K562 (cell line): Measurements from ENCODE around the gene C1orf167. TPM values are rescaled to one million over a fixed set of nuclear protein-coding genes. Genes with fewer than 3 reads are reported as not detected.

Experiments
- ATF7 ChIP-seq: fragments of 450-650 bp; IDR thresholded peaks from 2 replicates; pipeline ENCODE4 v1.7.1; 2014; ENCODE audit warnings: mild to moderate bottlenecking, moderate library complexity
- CREB1 ChIP-seq, 2 experiments: sonication (generic) in 1 of 2; formaldehyde crosslinking in 1 of 2; IDR thresholded peaks; 2 replicates each; pipeline versions ENCODE4 v1.6.1 to v1.8.0; 2012 to 2022; ENCODE audit warnings: inconsistent platforms in 1 of 2, mild to moderate bottlenecking in 1 of 2, missing genetic modification reagents in 1 of 2, moderate library complexity in 1 of 2
- FOXA3 ChIP-seq, 2 experiments: fragments of 450-650 bp in 1 of 2; sonication (generic) in 1 of 2; formaldehyde crosslinking; IDR thresholded peaks in 1 of 2; conservative IDR thresholded peaks in 1 of 2; 2 replicates each; pipeline versions ENCODE4 v1.4.0 to v1.8.0; 2020 to 2022; ENCODE audit warnings: mild to moderate bottlenecking in 2 of 2, missing genetic modification reagents in 1 of 2
- FOXO4 ChIP-seq: fragments of 450-650 bp; formaldehyde crosslinking; IDR thresholded peaks from 2 replicates; pipeline ENCODE4 v1.4.0; 2020; ENCODE audit warnings: mild to moderate bottlenecking, moderate library complexity
- GABPB2 ChIP-seq: fragments of 250-450 bp; sonication (Bioruptor Pico); conservative IDR thresholded peaks from 2 replicates; pipeline ENCODE4 v1.5.1; 2021; ENCODE audit warnings: mild to moderate bottlenecking
- HDAC1 ChIP-seq, 2 experiments: fragments of 450-650 bp; IDR thresholded peaks; 2 replicates each; pipeline ENCODE4 v1.6.1; 2016 to 2017; ENCODE audit warnings: inconsistent platforms in 1 of 2, mild to moderate bottlenecking in 1 of 2, moderate library complexity in 1 of 2
- HDAC3 ChIP-seq: fragments of 450-650 bp; IDR thresholded peaks from 2 replicates; pipeline ENCODE4 v1.6.1; 2018; ENCODE audit warnings: borderline replicate concordance, mild to moderate bottlenecking, moderate library complexity; ENCODE audit not compliant: partially characterized antibody
- MBD2 ChIP-seq: sonication (generic); IDR thresholded peaks from 2 replicates; pipeline ENCODE4 v1.6.1; 2016; ENCODE audit warnings: low read depth, borderline replicate concordance
- MEF2D ChIP-seq: conservative IDR thresholded peaks from 2 replicates; pipeline ENCODE4 v1.6.1; 2016; ENCODE audit warnings: low read depth, missing genetic modification characterization, missing compliant biosample characterization
- MYC ChIP-seq, 2 experiments: fragments of 250-450 bp in 1 of 2; sonication (Bioruptor Pico) in 1 of 2; IDR thresholded peaks; 2 replicates each; pipeline versions ENCODE4 v1.5.1 to v1.6.1; 2012 to 2021; ENCODE audit warnings: low read depth in 2 of 2, borderline replicate concordance in 1 of 2, improper control_type of control experiment in 1 of 2, low read length in 1 of 2, mild to moderate bottlenecking in 1 of 2, moderate library complexity in 1 of 2
- NFE2 ChIP-seq: IDR thresholded peaks from 2 replicates; pipeline ENCODE4 v1.6.1; 2014; ENCODE audit warnings: antibody characterized with exemption, low read depth
- POLR2AphosphoS5 ChIP-seq: IDR thresholded peaks from 2 replicates; pipeline ENCODE4 v1.6.1; 2011; ENCODE audit warnings: mild to moderate bottlenecking, low read depth, low read length, moderate library complexity; ENCODE audit not compliant: control insufficient read depth, insufficient read depth
- PREB ChIP-seq: sonication (generic); formaldehyde crosslinking; IDR thresholded peaks from 2 replicates; pipeline ENCODE4 v1.8.1; 2023; ENCODE audit warnings: mild to moderate bottlenecking, missing genetic modification reagents
- SAP30 ChIP-seq: fragments of 200-600 bp; sonication (generic); IDR thresholded peaks from 2 replicates; pipeline ENCODE4 v1.6.1; 2012; ENCODE audit warnings: borderline replicate concordance, low read depth, mild to moderate bottlenecking, moderate library complexity, low read length, control low read depth, inconsistent platforms; ENCODE audit not compliant: insufficient read depth, poor library complexity, severe bottlenecking
- SP2 ChIP-seq: IDR thresholded peaks from 2 replicates; pipeline ENCODE4 v1.6.1; 2011; ENCODE audit warnings: mild to moderate bottlenecking, low read depth, low read length, moderate library complexity; ENCODE audit not compliant: poor library complexity, severe bottlenecking; ENCODE audit errors: extremely low read depth
- TAF1 ChIP-seq: IDR thresholded peaks from 2 replicates; pipeline ENCODE4 v1.6.1; 2011; ENCODE audit warnings: mild to moderate bottlenecking, low read length, moderate library complexity; ENCODE audit not compliant: insufficient read depth, control insufficient read depth, severe bottlenecking; ENCODE audit errors: extremely low read depth
- THAP7 ChIP-seq: fragments of 250-450 bp; sonication (Bioruptor Pico); IDR thresholded peaks from 2 replicates; pipeline ENCODE4 v1.5.0; 2021
- TRIM24 ChIP-seq, 2 experiments: fragments of 450-650 bp; IDR thresholded peaks; 2 replicates each; pipeline ENCODE4 v1.6.1; 2016
- ZNF277 ChIP-seq: fragments of 250-450 bp; sonication (Bioruptor Pico); IDR thresholded peaks from 2 replicates; pipeline ENCODE4 v1.8.0; 2022; ENCODE audit warnings: inconsistent platforms, mild to moderate bottlenecking, moderate library complexity, borderline replicate concordance
- ZNF699 ChIP-seq: fragments of 250-450 bp; sonication (Bioruptor Pico); IDR thresholded peaks from 2 replicates; pipeline ENCODE4 v1.8.0; 2021; ENCODE audit warnings: mild to moderate bottlenecking, moderate library complexity; ENCODE audit not compliant: insufficient replicate concordance
- polyA plus RNA-seq, 8 experiments: library from polyadenylated mRNA; depleted of rRNA in 4 of 8; stranded (reverse) in 5 of 8; unstranded in 3 of 8; fragments of >200 nt; fragmentation: Nextera tagmentation in 2 of 8; fragmentation: Illumina TruSeq in 1 of 8; extraction: Ambion mirVana in 2 of 8; extraction: Trizol in 1 of 8; gene quantifications; 2 replicates each; pipeline versions ENCODE4 v1.2.1 to v1.2.3, GENCODE V29; 2011 to 2014; ENCODE audit warnings: inconsistent platforms in 1 of 8, missing spikeins in 1 of 8
- total RNA-seq, 7 experiments: library from RNA; depleted of rRNA in 6 of 7; stranded (reverse); fragments of >200 nt in 6 of 7; fragmentation: Illumina TruSeq in 2 of 7; extraction: Trizol in 2 of 7; gene quantifications; 2 replicates each; pipeline versions ENCODE4 v1.2.1 to v1.2.3, GENCODE V29; 2011 to 2021; ENCODE audit warnings: low replicate concordance in 1 of 7

Gene C1orf167
- total and polyA plus RNA-seq, 9 of the 15 experiments (the other 6 are each of a cell fraction or from before 2014, with no cell fraction given), result 0.22 to 0.86 (median 0.31) TPM; not detected in 2

- TF ChIP-seq POLR2AphosphoS5 (peak; percentile 32; the same call in 1 of the 2 replicates), TRIM24 (IDR thresholded peaks at IDR 0.05) (no peak), ZNF277 (CRISPR knock-in tag) (no peak), GABPB2 (CRISPR knock-in tag) (0 out of 2 replicates have a peak, but pooled peaks have one; percentile 42), ATF7 (peak; percentile 68), CREB1 (IDR thresholded peaks at IDR 0.05) (no peak; the same call in 1 of the 2 replicates), CREB1 (CRISPR knock-in tag; IDR thresholded peaks at IDR 0.05) (peak; percentile 61; the same call in 1 of the 2 replicates), FOXO4 (CRISPR knock-in tag) (0 out of 2 replicates have a peak, but pooled peaks have one; percentile 42), TAF1 (peak; percentile 66), NFE2 (no peak; the same call in 1 of the 2 replicates), FOXA3 (CRISPR knock-in tag; conservative IDR thresholded peaks at IDR 0.05 in 1 of 2, IDR thresholded peaks at IDR 0.05 in 1 of 2) (peak in 1 of 2 experiments; percentile 35; a peak in 1 of 4 replicates), SAP30 (peak; percentile 89), MEF2D (tag) (0 out of 2 replicates have a peak, but pooled peaks have one; percentile 24), MBD2 (0 out of 2 replicates have a peak, but pooled peaks have one; percentile 23), THAP7 (CRISPR knock-in tag) (no peak), MYC (IDR thresholded peaks at IDR 0.05; ENCODE audit: low read depth, low read length) (peak; percentile 43; the same call in 1 of the 2 replicates), MYC (CRISPR knock-in tag; IDR thresholded peaks at IDR 0.05; ENCODE audit: borderline replicate concordance, low read depth) (no peak), SP2 (no peak), PREB (CRISPR knock-in tag) (no peak), HDAC1 (IDR thresholded peaks at IDR 0.05) (peak in 1 of 2 experiments; percentile 90; a peak in 2 of 4 replicates), ZNF699 (CRISPR knock-in tag) (no peak), HDAC3 (no peak)
Measured at GRCh38 chr1:11802973-11803885, 41.2 kb downstream of the C1orf167 start (continued).
